Cerebellar nuclear complex (tissue), 1 donor: ENCODE data around the gene IER2.
"Not testable (repeated sequence)": the region's sequence is repeated elsewhere in the genome, so short reads cannot be mapped to it uniquely, and the experiment has no call there.

Source experiments
- DNase-seq, 2 experiments: peaks; one replicate each; lab custom pipeline; 2025; lab: John Stamatoyannopoulos, UW

IER2 gene

GRCh38 chr19:13198634-13199033 lies 48.4 kb downstream of the IER2 start:
- no peak for DNase-seq

DNA sequence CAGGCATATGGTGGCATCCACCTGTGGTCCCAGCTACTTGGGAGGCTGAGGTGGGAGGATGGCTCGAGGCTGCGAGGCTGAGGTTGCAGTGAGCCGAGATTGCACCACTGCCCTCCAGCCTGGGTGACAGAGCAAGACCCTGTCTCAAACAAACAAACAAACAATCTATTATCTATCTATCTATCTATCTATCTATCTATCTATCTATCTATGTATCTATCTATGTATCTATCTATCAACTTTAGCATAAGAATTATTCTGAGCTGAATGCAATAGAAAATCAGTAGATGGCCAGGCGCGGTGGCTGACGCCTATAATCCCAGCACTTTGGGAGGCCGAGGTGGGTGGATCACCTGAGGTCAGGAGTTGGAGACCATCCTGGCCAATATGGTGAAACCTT lies 51.9 kb downstream of the IER2 start:
- not testable (repeated sequence) for DNase-seq
